GM21717 (cell line): ENCODE measurements around the gene SLC28A2.

Experiments
- ATAC-seq: cut with Tn5 transposase; IDR thresholded peaks from one replicate; pipeline ENCODE4 v1.9.1; 2021; ENCODE audit warnings: mild to moderate bottlenecking, moderate library complexity; ENCODE audit not compliant: unreplicated experiment

The SLC28A2 gene

DNA sequence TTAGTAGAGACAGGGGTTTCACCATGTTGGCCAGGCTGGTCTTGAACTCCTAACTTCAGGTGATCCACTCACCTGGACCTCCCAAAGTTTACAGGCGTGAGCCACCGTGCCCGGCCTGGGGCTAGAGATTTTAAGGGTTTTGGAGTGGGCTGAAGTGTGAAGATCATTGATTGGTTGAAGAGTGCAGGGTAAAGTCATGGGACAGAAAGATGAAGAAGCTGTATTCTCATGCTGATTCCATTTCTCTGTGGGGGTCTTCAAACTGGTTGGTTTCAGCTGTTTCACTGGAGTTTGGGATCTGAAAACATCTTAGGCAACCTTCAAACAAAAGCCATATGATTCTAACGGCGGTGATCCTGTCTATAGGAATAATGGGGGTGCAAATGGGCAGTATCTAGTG lies 74.2 kb downstream of the SLC28A2 start:
- ATAC-seq, result no peak

DNA sequence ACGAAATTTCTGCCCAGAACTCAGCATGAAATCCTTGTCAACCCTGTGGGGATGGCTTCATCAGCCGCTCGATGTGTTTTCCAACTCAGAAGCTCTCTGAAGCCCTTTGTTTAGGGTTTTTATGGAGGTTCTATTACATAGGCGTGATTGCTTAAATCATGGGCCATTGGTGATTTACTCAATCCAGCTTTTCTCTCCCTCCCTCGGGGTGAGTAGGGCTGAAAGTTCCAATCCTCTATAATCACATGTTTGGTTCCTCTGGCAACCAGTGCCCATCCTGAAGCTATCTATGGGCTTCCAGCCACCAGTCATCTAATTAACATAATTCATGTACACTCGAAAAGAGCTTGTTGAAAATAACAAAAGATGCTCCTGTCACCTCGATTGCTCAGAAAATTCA lies 74.7 kb downstream of the SLC28A2 start:
- ATAC-seq, result no peak
